GM18867 (cell line): ENCODE data around the gene CDC37.
A peak's percentile ranks its signal among the peaks of the same experiment; 100 is the strongest.
"Not testable (repeated sequence)": the region's sequence is repeated elsewhere in the genome, so short reads cannot be mapped to it uniquely, and the experiment has no call there.

Experiments
- ATAC-seq: cut with Tn5 transposase; IDR thresholded peaks from one replicate; pipeline ENCODE4 v1.9.1; 2021; ENCODE audit warnings: mild to moderate bottlenecking, moderate library complexity; ENCODE audit not compliant: unreplicated experiment

Gene CDC37

GRCh38 chr19:10398819-10399218 is 4.5 kb downstream of the CDC37 start:
- ATAC-seq: no peak

GRCh38 chr19:10395917-10396316 is 7.4 kb downstream of the CDC37 start:
- no peak for ATAC-seq

- ATAC-seq: no peak
These were observed 7.9 kb downstream of the CDC37 start for GRCh38 chr19:10395436-10395835.

- no peak for ATAC-seq
These were observed 8.3 kb downstream of the CDC37 start for GRCh38 chr19:10395003-10395402.

- no peak for ATAC-seq
These were observed 10.2 kb downstream of the CDC37 start for GRCh38 chr19:10393137-10393536.

- ATAC-seq: no peak
These were observed 11.2 kb downstream of the CDC37 start for GRCh38 chr19:10392120-10392519.

- no peak for ATAC-seq
These were observed 12.6 kb downstream of the CDC37 start for GRCh38 chr19:10390652-10391286.

- ATAC-seq: no peak
These were observed 13.5 kb downstream of the CDC37 start for GRCh38 chr19:10389863-10390262.

- ATAC-seq: no peak
These were observed 14.4 kb downstream of the CDC37 start for GRCh38 chr19:10388957-10389356.

- no peak for ATAC-seq
These were observed 18.8 kb downstream of the CDC37 start for GRCh38 chr19:10384580-10384979.

- not testable (repeated sequence) for ATAC-seq
These were observed 20.2 kb downstream of the CDC37 start for GRCh38 chr19:10383223-10383499.

GRCh38 chr19:10380313-10381102 is 22.8 kb downstream of the CDC37 start, which contains the start of gene TYK2:
Gene TYK2 (minus strand): TSS chr19:10380572. CDS start chr19:10378406, 2,166 bp downstream.
- ATAC-seq: peak; percentile 92

GRCh38 chr19:10379880-10380312 is 23.4 kb downstream of the CDC37 start:
- ATAC-seq: no peak

- no peak for ATAC-seq
These were observed 25.2 kb downstream of the CDC37 start for GRCh38 chr19:10378124-10378523.

GRCh38 chr19:10377140-10377640 is 26.2 kb downstream of the CDC37 start:
- not testable (repeated sequence) for ATAC-seq

GRCh38 chr19:10374931-10375330 is 28.4 kb downstream of the CDC37 start:
- no peak for ATAC-seq

- ATAC-seq: no peak
These were observed 30.7 kb downstream of the CDC37 start for GRCh38 chr19:10372690-10373089.

GRCh38 chr19:10368101-10368803 is 35.1 kb downstream of the CDC37 start:
- no peak for ATAC-seq

GRCh38 chr19:10366950-10367512 is 36.3 kb downstream of the CDC37 start:
- not testable (repeated sequence) for ATAC-seq

GRCh38 chr19:10365518-10365917 is 37.8 kb downstream of the CDC37 start:
- no peak for ATAC-seq

GRCh38 chr19:10364644-10365043 is 38.7 kb downstream of the CDC37 start:
- ATAC-seq: no peak
